Keratinocyte (primary cell): Measurements from ENCODE around the gene HGS.

Experiments
- EZH2 ChIP-seq: IDR thresholded peaks from one replicate; pipeline ENCODE4 v1.6.1; 2012; ENCODE audit warnings: inconsistent platforms, mild to moderate bottlenecking, low read length, moderate library complexity
- TF ChIP-seq, protein P1 (sequence below), 3 experiments: IDR thresholded peaks in 1 of 3; conservative IDR thresholded peaks in 1 of 3; optimal IDR thresholded peaks in 1 of 3; 2 replicates in 2 of 3; 3 replicates in 1 of 3; pipeline versions ENCODE3 to v1.5.1; 2011; ENCODE audit warnings: low read length in 3 of 3, mild to moderate bottlenecking in 3 of 3, moderate library complexity in 2 of 3, control low read depth in 1 of 3, inconsistent platforms in 1 of 3; ENCODE audit not compliant: insufficient read depth in 2 of 3; ENCODE audit errors: extremely low read depth in 1 of 3

DNA sequence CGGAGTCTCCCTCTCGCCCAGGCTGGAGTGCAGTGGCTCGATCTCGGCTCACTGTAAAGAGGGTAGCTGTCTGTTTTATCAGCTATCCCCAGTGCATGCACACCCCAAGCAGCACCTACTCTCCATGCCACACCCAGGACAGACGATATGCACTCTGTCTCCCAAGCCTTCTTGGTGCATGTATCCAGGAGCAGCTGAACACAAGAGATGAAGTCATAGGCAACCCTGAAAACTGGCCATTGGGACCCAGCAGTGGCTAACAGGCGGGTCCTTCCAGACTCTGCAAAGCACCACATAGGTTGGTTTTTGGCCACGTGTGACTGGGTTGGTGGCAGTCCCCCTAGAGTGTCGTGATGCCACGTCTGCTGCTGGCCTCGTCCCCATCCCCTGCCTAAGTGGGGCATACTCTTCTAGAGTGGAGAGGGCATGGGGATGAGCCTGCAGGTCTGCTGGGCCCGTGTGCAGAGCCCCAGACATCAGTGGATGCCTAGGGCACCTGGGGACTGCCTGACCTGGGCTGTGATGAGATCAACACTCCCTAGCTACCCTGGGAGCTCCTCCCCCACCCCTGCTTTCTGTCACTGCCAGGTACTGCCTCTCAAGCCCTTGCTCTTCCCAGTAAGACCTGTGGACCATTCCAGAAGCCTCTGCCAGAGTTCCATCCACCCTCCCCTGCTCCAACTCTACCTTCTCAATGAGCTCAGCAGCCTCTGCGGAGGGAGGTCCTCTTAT lies 36.8 kb upstream of the HGS start:
- TF ChIP-seq, protein P1, sequence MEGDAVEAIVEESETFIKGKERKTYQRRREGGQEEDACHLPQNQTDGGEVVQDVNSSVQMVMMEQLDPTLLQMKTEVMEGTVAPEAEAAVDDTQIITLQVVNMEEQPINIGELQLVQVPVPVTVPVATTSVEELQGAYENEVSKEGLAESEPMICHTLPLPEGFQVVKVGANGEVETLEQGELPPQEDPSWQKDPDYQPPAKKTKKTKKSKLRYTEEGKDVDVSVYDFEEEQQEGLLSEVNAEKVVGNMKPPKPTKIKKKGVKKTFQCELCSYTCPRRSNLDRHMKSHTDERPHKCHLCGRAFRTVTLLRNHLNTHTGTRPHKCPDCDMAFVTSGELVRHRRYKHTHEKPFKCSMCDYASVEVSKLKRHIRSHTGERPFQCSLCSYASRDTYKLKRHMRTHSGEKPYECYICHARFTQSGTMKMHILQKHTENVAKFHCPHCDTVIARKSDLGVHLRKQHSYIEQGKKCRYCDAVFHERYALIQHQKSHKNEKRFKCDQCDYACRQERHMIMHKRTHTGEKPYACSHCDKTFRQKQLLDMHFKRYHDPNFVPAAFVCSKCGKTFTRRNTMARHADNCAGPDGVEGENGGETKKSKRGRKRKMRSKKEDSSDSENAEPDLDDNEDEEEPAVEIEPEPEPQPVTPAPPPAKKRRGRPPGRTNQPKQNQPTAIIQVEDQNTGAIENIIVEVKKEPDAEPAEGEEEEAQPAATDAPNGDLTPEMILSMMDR (optimal IDR thresholded peaks at IDR 0.05 in 1 of 3, IDR thresholded peaks at IDR 0.05 in 1 of 3, conservative IDR thresholded peaks at IDR 0.05 in 1 of 3; ENCODE audit: extremely low read depth in 1 of 3, insufficient read depth in 2 of 3, low read length in 3 of 3): no peak
- TF ChIP-seq EZH2: no peak
